K562 (cell line): Measurements from ENCODE around the gene ZNF747. TPM values are rescaled to one million over a fixed set of nuclear protein-coding genes. Genes with fewer than 3 reads are reported as not detected.

Source experiments
- ARID4B ChIP-seq: sonication (generic); formaldehyde crosslinking; IDR thresholded peaks from 2 replicates; pipeline ENCODE4 v1.8.0; 2022; ENCODE audit warnings: mild to moderate bottlenecking, missing genetic modification reagents
- CREB3 ChIP-seq: fragments of 450-650 bp; conservative IDR thresholded peaks from 2 replicates; pipeline ENCODE4 v1.6.1; 2016; ENCODE audit warnings: missing genetic modification characterization, low read depth, mild to moderate bottlenecking, missing compliant biosample characterization, moderate library complexity
- ELF1 ChIP-seq: fragments of 200-800 bp; sonication (Bioruptor generic); IDR thresholded peaks from 2 replicates; pipeline ENCODE4 v1.6.1; 2016; ENCODE audit warnings: missing genetic modification characterization, missing compliant biosample characterization
- ETS1 ChIP-seq: conservative IDR thresholded peaks from 2 replicates; pipeline ENCODE4 v1.6.1; 2011; ENCODE audit warnings: low read depth, mild to moderate bottlenecking, low read length; ENCODE audit not compliant: control insufficient read depth
- FOXK1 ChIP-seq: sonication (generic); formaldehyde crosslinking; IDR thresholded peaks from 2 replicates; pipeline ENCODE4 v1.8.0; 2022; ENCODE audit warnings: missing genetic modification reagents, mild to moderate bottlenecking, borderline replicate concordance
- FOXM1 ChIP-seq, 2 experiments: fragments of 450-650 bp in 1 of 2; sonication (generic) in 1 of 2; formaldehyde crosslinking in 1 of 2; IDR thresholded peaks; 2 replicates each; pipeline versions ENCODE4 v1.6.1 to v1.9.0; 2017 to 2022; ENCODE audit warnings: low read depth in 2 of 2, mild to moderate bottlenecking in 2 of 2, missing genetic modification reagents in 1 of 2, moderate library complexity in 1 of 2
- HCFC1 ChIP-seq: IDR thresholded peaks from 2 replicates; pipeline ENCODE4 v1.6.1; 2012; ENCODE audit warnings: low read depth, low read length, improper control_type of control experiment
- HDAC1 ChIP-seq, 2 experiments: fragments of 450-650 bp; IDR thresholded peaks; 2 replicates each; pipeline ENCODE4 v1.6.1; 2016 to 2017; ENCODE audit warnings: inconsistent platforms in 1 of 2, mild to moderate bottlenecking in 1 of 2, moderate library complexity in 1 of 2
- JUND ChIP-seq, 2 experiments: IDR thresholded peaks; 2 replicates in 1 of 2; 3 replicates in 1 of 2; pipeline ENCODE4 v1.6.1; 2011; ENCODE audit warnings: borderline replicate concordance in 2 of 2, low read depth in 2 of 2, low read length in 2 of 2, improper control_type of control experiment in 1 of 2, missing biosample characterization in 1 of 2, missing genetic modification characterization in 1 of 2, missing genetic modification reagents in 1 of 2
- NFYB ChIP-seq: IDR thresholded peaks from 2 replicates; pipeline ENCODE4 v1.6.1; 2011; ENCODE audit warnings: mild to moderate bottlenecking, moderate library complexity; ENCODE audit not compliant: insufficient read length; ENCODE audit errors: extremely low read depth
- POLR2AphosphoS5 ChIP-seq: IDR thresholded peaks from 2 replicates; pipeline ENCODE4 v1.6.1; 2011; ENCODE audit warnings: mild to moderate bottlenecking, low read depth, low read length, moderate library complexity; ENCODE audit not compliant: control insufficient read depth, insufficient read depth
- RBFOX2 ChIP-seq: fragments of 200-400 bp; formaldehyde crosslinking; IDR thresholded peaks from 2 replicates; pipeline ENCODE4 v1.6.1; 2017; ENCODE audit warnings: low read depth, mild to moderate bottlenecking, low read length, moderate library complexity
- ZNF282 ChIP-seq: sonication (generic); formaldehyde crosslinking; IDR thresholded peaks from 2 replicates; pipeline ENCODE4 v1.8.1; 2023; ENCODE audit warnings: missing genetic modification reagents
- ZNF639 ChIP-seq, 2 experiments: fragments of 200-800 bp in 1 of 2; sonication (Bioruptor generic) in 1 of 2; sonication (generic) in 1 of 2; formaldehyde crosslinking in 1 of 2; IDR thresholded peaks in 1 of 2; conservative IDR thresholded peaks in 1 of 2; 2 replicates each; pipeline versions ENCODE4 v1.5.0 to v1.6.1; 2016 to 2020; ENCODE audit warnings: missing compliant biosample characterization in 1 of 2, missing genetic modification characterization in 1 of 2, missing genetic modification reagents in 1 of 2
- polyA plus RNA-seq, 8 experiments: library from polyadenylated mRNA; depleted of rRNA in 4 of 8; stranded (reverse) in 5 of 8; unstranded in 3 of 8; fragments of >200 nt; fragmentation: Nextera tagmentation in 2 of 8; fragmentation: Illumina TruSeq in 1 of 8; extraction: Ambion mirVana in 2 of 8; extraction: Trizol in 1 of 8; gene quantifications; 2 replicates each; pipeline versions ENCODE4 v1.2.1 to v1.2.3, GENCODE V29; 2011 to 2014; ENCODE audit warnings: inconsistent platforms in 1 of 8, missing spikeins in 1 of 8
- total RNA-seq, 7 experiments: library from RNA; depleted of rRNA in 6 of 7; stranded (reverse); fragments of >200 nt in 6 of 7; fragmentation: Illumina TruSeq in 2 of 7; extraction: Trizol in 2 of 7; gene quantifications; 2 replicates each; pipeline versions ENCODE4 v1.2.1 to v1.2.3, GENCODE V29; 2011 to 2021; ENCODE audit warnings: low replicate concordance in 1 of 7

ZNF747 gene
- total and polyA plus RNA-seq, 9 of the 15 experiments (the other 6 are each of a cell fraction or from before 2014, with no cell fraction given): 0.14 to 3.3 (median 1.5) TPM

- TF ChIP-seq ARID4B (CRISPR knock-in tag) (peak; percentile 22; the same call in 1 of the 2 replicates), HCFC1 (peak; percentile 88), POLR2AphosphoS5 (peak; percentile 46; the same call in 1 of the 2 replicates), ZNF282 (CRISPR knock-in tag) (no peak), RBFOX2 (peak; percentile 84), ETS1 (peak; percentile 76), CREB3 (peak; percentile 68; the same call in 1 of the 2 replicates), NFYB (peak; percentile 98), FOXK1 (CRISPR knock-in tag) (peak; percentile 79; the same call in 1 of the 2 replicates), HDAC1 (IDR thresholded peaks at IDR 0.05) (peak; percentile 75 to 97; a peak in 3 of 4 replicates), JUND (IDR thresholded peaks at IDR 0.05; ENCODE audit: borderline replicate concordance, low read depth, low read length) (no peak; the same call in 1 of the 2 replicates), JUND (tag; IDR thresholded peaks at IDR 0.05; ENCODE audit: borderline replicate concordance, low read depth, low read length) (peak; percentile 32; the same call in 1 of the 3 replicates), FOXM1 (IDR thresholded peaks at IDR 0.05; ENCODE audit: low read depth) (0 out of 2 replicates have a peak, but pooled peaks have one; percentile 40), FOXM1 (CRISPR knock-in tag; IDR thresholded peaks at IDR 0.05; ENCODE audit: low read depth) (0 out of 2 replicates have a peak, but pooled peaks have one; percentile 61), ZNF639 (CRISPR knock-in tag; conservative IDR thresholded peaks at IDR 0.05 in 1 of 2, IDR thresholded peaks at IDR 0.05 in 1 of 2) (peak in 1 of 2 experiments; percentile 73; a peak in 1 of 4 replicates), ELF1 (tag) (peak; percentile 88)
Observed at GRCh38 chr16:30571445-30572322, 37.0 kb upstream of the ZNF747 start, which contains the start of gene ZNF688 (continued).
